Left ventricle myocardium superior (tissue), 1 donor: ENCODE data around the gene UBAP1L. TPM values are rescaled to one million over a fixed set of nuclear protein-coding genes. Genes with fewer than 3 reads are reported as not detected.
A peak's percentile ranks its signal among the peaks of the same experiment; 100 is the strongest.

Experiments
- ATAC-seq: fragments of 200-7000 bp; cut with Tn5 transposase; one replicate; pipeline ENCODE4 v1.9.1; 2020; ENCODE audit warnings: mild to moderate bottlenecking, moderate library complexity
- DNase-seq: peaks from one replicate; pipeline ENCODE4 v3.0.0-alpha.2; 2020
- intact Hi-C: fragments of 100-400 bp; cut with micrococcal nuclease; formaldehyde crosslinking; loops from one replicate; pipeline ENCODE4 v1.11.0; 2022
- total RNA-seq: library from RNA; stranded (reverse); fragmentation: NEBNext Ultra II Directional; extraction: Animal tissue kit (Norgen Biotek cat#: 25700); gene quantifications from one replicate; pipeline ENCODE4 v1.2.1, GENCODE V29; 2021
- donor health status: DM: no; HTN: yes; CAD: no; lungs with severe emphysema.

The UBAP1L gene
- total RNA-seq, 1 donor from 2014 or later: 1.3 TPM

DNA sequence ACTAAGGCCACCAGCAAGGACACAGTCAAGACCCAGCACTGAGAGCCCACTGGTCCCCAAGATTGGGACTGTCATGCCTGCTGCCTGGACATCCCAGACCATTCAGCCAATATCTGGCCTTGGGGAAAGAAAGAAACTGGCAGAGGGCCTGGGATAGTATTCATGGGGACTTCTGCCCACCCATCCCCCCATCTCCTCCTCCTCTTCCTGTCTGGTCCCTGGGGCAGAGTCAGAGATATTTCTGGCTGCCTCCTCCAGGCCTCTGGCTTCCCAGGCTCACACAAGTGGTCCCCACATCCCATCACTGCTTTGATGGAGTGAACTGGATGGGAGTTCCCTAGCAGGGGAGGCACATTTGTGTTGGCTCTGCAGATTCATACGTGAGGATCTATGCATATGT is 43.0 kb downstream of the UBAP1L start:
- ATAC-seq (peak; percentile 30), DNase-seq (peak; percentile 58)
- intact Hi-C loops: no loop called here

DNA sequence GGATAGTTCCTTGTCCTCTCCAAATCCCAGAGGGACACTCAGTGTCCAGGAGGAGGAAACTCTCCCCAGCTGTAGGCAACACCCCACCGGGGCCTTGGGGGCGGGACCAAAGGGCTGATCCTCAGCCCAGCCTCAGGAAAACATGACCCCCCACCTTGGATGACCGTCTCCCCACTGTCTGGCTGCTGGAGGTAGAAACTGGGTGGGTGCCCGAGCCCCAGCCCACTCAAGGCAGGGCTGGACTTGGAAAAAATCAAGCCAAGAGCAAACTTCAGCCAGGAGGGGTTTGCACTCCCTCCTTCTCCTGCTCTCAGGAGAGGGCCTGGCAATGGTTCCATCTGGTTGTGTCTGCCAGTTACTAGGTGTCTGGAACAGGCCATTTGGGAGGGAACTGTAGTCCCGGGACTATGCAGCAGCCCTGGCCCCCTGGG is 43.6 kb downstream of the UBAP1L start:
- peak; percentile 82 for DNase-seq
- intact Hi-C loops: no loop called here
- peak; percentile 69 for ATAC-seq

DNA sequence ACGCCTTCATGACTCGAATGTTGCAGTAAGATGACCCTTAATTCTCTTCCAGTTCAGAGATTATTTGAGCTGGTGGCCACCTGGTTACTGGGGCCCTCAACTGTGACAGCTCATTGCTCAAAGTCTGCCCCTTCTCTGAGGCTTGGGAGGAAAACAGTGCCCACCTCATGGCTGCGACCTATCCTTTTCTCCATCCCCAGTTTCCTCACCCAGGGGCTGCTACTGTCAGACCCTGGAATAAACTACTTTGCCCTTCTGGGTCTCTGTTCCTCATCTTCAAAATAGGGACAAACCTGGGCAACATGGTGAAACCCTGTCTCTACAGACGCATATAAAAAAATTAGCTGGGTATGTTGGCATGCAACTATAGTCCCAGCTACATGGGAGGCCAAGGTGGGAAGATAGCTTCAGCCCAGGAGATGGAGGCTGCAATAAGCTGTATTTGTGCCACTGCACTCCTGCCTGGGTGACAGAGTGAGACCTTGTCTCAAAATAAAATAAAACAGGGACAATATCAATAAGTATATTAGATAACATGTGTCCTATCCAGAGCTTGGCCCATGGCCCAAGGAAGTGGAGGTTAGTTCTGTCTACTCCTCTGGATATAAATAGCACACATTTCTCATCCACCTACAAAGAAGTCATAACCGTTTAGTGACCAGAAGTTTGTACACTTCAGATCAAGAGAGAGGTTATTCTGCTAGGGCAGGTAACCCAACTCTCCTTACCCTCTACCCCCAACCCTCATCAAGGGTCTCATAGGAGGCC is 45.0 kb downstream of the UBAP1L start:
- ATAC-seq (peak; percentile 41), DNase-seq (peak; percentile 61)
- intact Hi-C loops: no loop called here

DNA sequence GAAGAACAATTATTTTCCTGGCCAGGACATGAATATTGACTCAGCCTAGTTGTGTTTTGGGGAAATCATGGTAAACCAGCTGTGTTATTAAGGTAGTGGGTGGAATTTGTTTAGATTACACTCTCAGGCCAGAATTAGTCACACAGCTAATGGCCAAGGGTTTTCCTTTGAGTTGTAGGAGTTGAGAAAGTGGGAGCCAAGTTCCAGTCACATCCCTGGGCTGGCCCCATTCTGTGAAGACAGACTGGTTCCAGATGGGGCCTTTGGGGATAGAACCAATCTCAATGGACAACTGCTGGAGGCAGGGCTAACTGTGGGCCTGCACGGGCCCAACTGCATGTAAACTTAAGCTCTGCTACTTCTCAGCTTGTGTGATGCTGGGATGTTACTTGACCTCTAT is 45.8 kb downstream of the UBAP1L start:
- DNase-seq: peak; percentile 61
- peak; percentile 59 for ATAC-seq
- intact Hi-C loops: no loop called here

DNA sequence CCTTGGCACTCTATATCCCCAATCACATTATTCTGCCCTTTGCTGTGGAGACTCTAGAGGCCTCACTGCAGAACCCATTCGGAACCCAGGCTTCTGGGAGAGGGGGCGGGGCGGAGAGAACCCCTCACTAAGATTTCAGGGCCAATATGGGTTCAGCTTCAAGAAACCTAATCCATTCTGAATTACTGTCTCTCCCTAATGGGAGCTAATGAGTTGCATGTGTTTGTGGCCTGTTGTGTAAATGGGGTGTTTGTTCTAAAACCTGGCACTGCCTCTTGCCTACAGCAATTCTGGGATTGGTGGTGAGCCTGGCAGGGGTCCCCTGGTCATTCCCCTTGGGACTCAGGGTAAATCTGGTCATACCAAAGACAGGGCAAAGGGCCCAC is 46.6 kb downstream of the UBAP1L start:
- no peak for ATAC-seq
- intact Hi-C loops: no loop called here
- no peak for DNase-seq

DNA sequence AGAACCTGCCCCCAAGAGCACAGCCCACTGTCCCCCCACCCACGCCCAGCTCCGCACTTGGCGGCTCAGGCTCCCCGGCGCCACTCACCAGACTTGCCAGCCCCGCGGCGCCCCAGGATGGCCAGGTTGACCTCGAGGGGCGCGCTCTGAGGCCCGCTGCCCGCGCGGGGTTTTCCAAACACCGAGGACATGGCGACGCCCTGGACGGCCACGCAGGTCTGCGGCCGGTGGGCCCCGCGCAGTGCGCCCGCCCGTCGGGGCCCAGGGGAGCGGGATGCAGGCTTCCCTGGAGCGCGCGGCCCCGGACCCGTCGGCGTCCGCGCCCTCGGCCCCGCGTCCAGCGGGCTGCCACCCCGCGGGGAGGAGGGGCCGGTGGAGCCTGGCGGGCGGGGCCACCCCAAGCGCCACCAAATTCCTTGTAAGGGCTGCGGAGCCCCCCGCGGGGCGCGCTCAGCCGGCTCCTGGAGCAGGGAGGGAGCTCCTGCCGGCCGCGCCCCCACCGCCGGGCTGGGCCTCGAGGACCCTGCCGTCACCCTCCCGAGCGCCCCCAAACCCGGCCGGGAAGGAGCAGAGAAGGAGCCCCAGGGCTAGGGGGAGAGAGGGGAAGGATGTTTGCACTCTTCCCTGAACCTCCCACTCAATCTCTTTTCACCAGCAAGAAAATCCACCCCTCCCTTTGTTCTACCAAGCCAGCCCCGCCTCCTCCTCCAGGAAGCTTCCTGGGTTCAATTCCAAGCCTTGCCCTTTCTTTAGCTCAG is 47.2 kb downstream of the UBAP1L start, which contains the start of gene RASL12:
Gene RASL12 (minus strand): TSS at position 347 of the 758 bp plus-strand sequence. CDS start 156 bp downstream, at position 191.
- peak; percentile 8 for ATAC-seq
- intact Hi-C loops: no loop called here
- peak; percentile 66 for DNase-seq

DNA sequence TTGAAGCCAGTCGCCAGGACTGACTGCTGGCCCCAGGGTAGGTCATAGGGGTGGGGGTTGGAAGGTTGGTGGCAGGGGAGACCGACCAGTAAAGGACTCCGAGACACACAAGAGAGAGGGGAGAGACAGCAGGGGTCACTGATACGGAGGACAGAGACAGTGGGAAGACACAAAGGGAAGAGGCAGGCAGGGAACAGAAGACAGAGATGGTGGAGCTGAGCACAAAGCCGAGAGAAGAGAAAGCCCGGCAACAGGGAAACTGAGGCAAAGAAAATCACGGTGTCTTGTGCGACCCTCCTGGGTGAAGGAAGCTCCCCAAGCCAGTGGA is 47.7 kb downstream of the UBAP1L start:
- ATAC-seq (no peak), DNase-seq (no peak)
- intact Hi-C loops: no loop called here

DNA sequence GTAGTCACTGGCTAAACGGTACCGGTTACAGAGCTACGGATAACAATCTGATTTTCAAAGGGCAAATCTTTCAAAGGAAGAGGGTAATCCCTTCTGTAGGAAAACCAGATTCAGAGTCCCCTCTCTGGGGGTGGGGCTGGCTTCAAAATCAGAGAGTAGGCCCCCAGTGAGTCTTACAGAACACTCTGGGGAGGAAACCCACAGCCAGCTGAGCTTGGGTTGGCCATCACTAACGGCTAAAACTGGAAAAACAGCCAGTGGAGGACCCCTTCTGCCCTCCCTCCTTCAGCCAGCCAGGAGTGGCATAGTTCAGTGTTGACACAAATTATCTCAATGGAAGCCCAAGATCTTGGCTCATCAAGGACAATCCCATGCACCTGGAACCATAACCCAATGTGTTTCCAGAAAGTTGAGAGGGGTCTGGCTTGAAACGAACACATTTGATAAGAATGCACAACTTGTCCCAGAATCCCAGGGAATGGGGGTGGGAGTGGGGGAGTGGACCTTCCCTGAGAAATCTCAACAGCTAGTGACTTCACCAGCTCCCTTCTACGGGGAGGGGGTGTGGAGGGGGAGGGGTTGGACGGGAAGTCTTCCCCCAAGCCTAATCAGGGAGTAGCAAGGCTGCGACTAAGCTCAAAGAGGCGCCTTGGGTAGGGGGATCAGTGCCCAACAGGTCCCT is 48.2 kb downstream of the UBAP1L start:
- no peak for DNase-seq
- ATAC-seq: peak; percentile 2
- intact Hi-C loops: no loop called here

DNA sequence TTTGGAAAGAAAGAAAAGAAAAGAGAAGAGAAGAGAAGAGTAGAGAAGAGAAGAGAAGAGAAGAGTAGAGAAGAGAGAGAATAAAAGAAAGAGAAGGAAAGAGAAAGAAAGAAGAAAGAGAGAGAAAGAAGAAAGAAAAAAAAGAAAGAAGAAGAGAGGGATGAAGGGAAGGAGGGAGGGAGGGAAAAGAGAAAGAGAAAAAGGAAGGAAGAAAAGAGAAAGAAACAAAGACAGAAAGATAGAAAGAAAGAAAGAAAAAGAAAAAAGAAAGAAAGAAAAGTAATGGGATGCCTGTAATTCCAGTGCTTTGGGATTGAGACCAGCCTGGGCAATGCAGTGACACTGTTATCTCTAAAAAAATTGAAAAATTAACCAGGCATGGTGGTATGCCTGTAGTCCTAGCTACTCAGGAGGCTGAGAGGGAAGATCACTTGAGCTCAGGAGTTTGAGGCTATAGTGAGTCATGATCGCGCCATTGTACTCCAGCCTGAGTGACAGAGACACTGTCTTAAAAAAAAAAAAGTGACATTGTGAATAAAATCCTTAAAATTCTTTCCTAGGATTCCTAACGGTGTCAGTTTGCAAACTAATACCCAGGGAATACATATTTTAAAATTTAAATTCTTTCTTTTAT is 48.9 kb downstream of the UBAP1L start:
- no peak for ATAC-seq
- no peak for DNase-seq
- intact Hi-C loops: no loop called here

DNA sequence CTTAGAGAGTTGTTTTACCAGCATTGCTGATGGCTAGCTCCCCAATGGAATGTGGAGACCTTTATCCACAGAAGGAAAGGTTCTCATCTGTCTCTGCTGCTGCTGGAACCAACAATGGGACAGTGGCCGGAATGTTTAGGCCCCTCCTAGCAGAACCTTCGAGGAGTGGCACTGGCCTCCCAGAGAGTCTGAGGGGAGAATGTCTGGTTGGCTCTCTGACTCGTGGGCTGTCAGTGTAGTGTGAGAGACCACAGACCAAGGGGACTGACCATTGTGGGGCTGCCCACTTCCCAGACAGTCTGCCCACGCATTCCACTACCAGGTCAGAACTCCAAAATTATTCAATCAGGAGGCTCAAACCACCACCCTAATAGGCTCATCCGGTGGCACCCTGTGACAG is 52.3 kb downstream of the UBAP1L start:
- no peak for DNase-seq
- intact Hi-C loops: no loop called here
- no peak for ATAC-seq

DNA sequence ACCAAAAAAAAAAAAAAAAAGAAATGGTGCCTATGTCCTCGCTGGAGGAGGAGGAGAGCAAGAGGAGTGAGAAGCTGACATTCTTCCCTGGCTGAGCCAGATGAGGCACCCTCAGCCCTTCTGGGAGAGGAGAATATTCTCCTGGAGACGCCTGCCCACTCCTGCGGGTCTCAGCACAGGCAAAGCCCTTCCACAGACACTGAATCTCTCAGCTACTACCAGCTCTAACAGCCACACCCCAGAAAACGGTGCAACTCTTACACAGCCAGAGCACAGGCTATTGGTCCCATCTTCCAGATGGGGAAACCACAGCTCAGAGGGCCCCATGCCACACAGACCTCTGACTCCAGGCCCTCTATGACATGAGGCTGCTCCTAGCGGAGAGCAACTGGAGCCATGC is 52.9 kb downstream of the UBAP1L start:
- ATAC-seq (no peak), DNase-seq (no peak)
- intact Hi-C loops: no loop called here

DNA sequence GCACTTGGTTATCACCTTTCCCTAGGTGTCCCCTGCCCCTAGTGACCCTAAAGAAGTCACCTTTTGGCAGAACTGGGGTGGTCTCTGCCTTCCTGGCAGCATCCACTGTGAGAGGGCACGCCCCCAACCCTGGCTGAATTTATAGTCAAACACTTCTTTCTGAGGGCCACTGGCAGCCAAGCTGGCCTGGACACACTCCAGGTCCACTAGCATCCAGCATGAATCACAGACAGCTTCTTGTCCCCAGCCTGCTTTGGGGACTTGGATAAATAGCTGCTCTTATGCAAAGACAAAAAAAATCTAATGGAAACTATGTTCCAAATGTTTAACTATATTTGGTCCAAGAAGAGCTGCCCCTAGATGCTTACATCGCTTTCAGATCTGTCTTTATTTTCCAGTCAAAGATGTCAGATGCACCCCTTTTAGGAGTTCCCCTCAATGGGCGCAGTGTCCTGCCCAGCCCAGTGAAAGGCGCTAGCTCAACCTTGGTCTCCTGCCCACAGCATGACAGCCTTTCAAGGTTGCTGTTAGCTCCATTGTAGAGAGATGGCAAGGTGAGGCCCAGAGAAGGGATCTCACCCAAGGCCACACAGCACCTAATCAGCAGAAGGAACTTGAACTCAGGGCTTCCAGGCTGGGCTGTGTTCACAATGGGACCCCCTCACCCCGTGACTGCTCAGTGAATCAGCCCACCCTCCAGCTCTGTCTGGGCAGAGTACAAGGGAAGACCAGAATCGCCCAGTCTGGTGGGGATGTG is 54.2 kb downstream of the UBAP1L start:
- intact Hi-C loops: no loop called here
- ATAC-seq (peak; percentile 47), DNase-seq (peak; percentile 72)

DNA sequence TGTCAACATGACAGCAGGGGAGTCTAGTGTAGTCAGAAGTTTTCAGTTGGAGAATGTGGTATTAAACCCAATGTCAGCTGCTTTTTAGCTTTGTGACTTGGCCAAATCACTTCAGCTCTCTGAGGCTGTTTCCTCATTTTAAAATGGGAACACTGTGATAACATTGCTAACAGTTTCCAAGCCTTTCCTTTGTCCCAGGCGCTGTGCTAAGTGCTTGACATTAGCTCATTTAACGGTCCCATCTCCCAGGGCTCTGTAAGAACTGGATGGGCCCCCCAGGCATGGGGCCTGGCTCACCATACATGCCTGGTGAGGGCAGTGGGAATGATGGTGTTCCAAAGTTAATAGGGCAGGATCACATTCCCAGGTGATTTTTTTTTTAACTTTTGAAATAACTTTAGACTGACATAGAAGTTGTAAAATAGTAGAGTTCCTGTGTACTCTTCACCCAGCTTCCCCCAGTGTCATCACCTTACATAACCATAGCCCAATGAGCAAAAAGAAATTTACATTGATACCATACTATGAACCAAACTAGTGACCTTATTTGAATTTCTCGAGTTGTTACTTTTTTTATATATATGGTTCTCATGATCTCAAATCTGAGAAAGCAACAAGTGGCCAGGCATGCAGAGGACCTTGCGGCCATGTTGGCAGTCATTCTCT is 54.9 kb downstream of the UBAP1L start:
- intact Hi-C loops: no loop called here
- ATAC-seq: peak; percentile 50
- no peak for DNase-seq

DNA sequence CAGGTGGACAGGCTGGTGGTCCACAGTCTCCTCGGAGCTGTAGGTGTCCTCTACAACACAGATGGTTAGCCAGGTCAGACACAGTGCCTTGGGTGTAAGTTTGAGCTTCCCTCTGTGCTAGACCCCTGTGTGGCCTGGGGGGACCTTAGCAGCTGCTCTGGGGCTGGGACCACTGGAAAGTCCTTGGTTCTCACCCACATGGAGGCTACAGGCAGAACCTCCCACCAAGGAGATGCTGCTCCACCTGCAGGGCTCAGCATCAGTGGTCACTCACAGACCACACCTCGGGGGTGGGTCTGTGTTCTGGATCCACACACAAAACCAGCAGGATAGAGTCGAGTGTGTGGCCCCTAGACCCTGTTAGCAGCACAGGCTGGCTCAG is 55.6 kb downstream of the UBAP1L start:
- ATAC-seq (no peak), DNase-seq (no peak)

DNA sequence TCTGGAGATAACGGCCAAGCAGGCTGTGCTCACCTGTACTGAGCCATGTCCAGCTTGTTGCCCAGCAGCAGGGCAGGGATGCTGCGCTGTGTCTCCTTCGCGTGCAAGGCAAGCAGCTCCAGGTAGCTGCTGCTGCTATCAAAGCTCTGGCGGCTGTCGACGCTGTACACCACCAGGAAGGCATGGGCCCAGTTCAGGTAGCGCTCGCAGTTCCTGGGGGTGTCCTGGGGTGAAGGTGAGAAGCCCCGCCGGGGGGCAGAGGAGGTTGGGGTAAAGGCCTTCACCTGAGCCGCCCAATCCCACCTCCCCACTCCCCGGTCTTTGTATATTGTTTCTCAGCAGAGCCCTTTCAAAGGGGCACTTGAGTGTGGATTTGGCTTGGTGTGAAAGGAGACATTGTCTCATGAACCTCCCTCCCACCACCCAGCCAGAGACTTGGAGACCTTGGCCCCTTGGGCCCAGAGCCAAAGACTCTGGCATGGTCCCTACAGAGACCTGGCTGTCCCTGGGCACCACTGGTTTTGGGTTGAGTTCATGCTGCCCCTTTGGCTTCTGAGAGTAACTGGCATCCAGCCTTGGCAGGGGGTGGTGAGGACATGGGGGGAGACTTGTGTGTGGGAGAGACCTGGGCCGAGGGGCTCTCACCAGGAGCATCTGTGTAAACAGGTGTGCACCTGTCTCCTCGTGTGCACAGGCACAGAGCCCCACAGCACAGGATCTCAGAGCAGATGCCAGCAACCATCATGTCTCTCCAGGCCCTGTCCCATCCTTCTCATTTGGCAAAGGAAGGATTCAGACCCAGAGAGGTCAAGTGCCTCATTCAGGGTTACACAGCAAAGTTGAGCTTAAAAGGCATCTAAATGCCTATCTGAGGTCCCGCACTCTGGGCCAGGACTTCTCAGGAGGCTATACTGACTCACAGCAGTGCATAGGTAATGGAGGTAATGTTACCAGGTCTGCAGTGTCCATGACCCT is 56.3 kb downstream of the UBAP1L start:
- DNase-seq (no peak), ATAC-seq (no peak)
- intact Hi-C loops: no loop called here

More for the DNA sequence above, 55.6 kb downstream of the UBAP1L start:
- intact Hi-C loops: no loop called here

DNA sequence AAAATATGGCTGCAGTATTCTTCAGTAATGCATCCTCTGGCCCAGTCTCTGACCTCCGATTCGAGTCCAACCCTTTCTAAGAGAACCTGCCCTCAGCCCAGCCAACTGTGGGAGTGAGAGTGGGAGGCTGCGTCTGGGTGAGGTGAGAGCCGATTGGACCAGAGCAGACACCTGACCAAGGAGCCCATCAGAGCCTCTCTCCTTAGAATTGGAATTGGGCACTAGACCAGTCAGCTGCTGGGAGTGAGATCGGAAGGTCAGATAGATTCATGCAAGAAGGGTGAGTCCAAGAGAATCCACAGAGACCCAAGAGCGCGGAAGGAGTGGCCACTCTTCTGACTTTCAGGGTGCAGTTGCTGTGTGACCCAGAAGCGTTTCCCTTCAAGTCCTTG is 57.5 kb downstream of the UBAP1L start:
- ATAC-seq (no peak), DNase-seq (no peak)
- intact Hi-C loops: no loop called here

DNA sequence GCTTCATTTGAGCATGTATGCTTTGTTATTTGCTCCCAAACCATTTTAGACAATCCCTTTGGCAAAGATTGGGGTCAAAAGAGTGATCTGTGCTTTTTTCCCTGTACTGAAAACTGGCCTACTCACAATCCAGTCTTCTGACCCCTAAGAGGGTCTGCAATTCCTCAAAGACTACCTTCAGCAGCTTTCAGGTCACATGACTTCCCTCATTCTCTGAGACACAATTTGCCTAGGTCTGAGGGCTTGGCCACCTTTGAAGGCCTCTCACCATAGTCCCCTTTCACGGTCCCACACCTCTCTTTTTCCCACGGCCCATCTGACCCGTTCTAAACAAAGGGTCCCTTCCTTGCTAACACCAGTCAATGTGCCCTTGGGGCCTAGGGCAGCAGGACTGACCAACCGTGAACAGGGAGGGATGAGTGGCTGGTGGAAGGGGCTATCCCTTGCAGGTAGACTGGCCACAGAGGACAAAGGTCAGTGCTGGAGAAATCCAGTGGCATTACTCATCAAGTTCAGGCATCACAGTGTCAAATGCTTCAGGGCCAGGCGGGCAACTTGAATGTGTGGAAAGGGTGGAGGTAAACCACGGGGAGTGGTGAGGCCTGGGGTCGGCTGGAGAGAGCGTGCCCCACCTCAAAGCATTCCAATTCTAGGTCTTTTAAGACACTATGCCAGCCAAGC is 58.0 kb downstream of the UBAP1L start:
- ATAC-seq: no peak
- intact Hi-C loops: no loop called here
- no peak for DNase-seq
